ENCODE measurements around the gene HHLA2.

HHLA2 gene

GRCh38 chr3:108412121-108412750 is 115.9 kb downstream of the HHLA2 start:
- TF ChIP-seq CTCF (IDR thresholded peaks at IDR 0.05; ENCODE audit: low read depth, low read length) = no peak
- no peak overlapping the region for H3K4me3 ChIP-seq (replicated peaks in 1 of 2; ENCODE audit: low read depth in 2 of 2, low read length in 2 of 2)
- DNase-seq (ENCODE audit: low read depth in 2 of 2) = no peak

GRCh38 chr3:108414007-108414406 is 117.7 kb downstream of the HHLA2 start:
- DNase-seq (ENCODE audit: low read depth in 2 of 2) = no peak
- no peak for TF ChIP-seq CTCF (IDR thresholded peaks at IDR 0.05; ENCODE audit: low read depth, low read length)

GRCh38 chr3:108415661-108416060 is 119.3 kb downstream of the HHLA2 start:
- no peak overlapping the region for H3K4me3 ChIP-seq (replicated peaks in 1 of 2; ENCODE audit: low read depth in 2 of 2, low read length in 2 of 2)
- TF ChIP-seq CTCF (IDR thresholded peaks at IDR 0.05; ENCODE audit: low read depth, low read length) = no peak
- no peak for DNase-seq (ENCODE audit: low read depth in 2 of 2)

More at GRCh38 chr3:108414007-108414406, 117.7 kb downstream of the HHLA2 start:
- no peak overlapping the region for H3K4me3 ChIP-seq (replicated peaks in 1 of 2; ENCODE audit: low read depth in 2 of 2, low read length in 2 of 2)

GRCh38 chr3:108416111-108416869 is 119.9 kb downstream of the HHLA2 start:
- TF ChIP-seq CTCF (IDR thresholded peaks at IDR 0.05; ENCODE audit: low read depth, low read length) = no peak
- no peak overlapping the region for H3K4me3 ChIP-seq (replicated peaks in 1 of 2; ENCODE audit: low read depth in 2 of 2, low read length in 2 of 2)
- no peak for DNase-seq (ENCODE audit: low read depth in 2 of 2)

GRCh38 chr3:108420926-108421325 is 124.6 kb downstream of the HHLA2 start:
- no peak overlapping the region for H3K4me3 ChIP-seq (replicated peaks in 1 of 2; ENCODE audit: low read depth in 2 of 2, low read length in 2 of 2)
- DNase-seq (ENCODE audit: low read depth in 2 of 2) = peak; percentile 84 to 87
- no peak for TF ChIP-seq CTCF (IDR thresholded peaks at IDR 0.05; ENCODE audit: low read depth, low read length)
